ENCODE data around the gene BIN2.

The BIN2 gene

GRCh38 chr12:51234530-51234929 lies 89.4 kb downstream of the BIN2 start:
- TF ChIP-seq CTCF (conservative IDR thresholded peaks at IDR 0.05; ENCODE audit: low read depth, low read length): no peak
- Histone ChIP-seq H4K20me1 (ENCODE audit: insufficient read depth) (no peaks in the 10 kb centered on the region), H3K27ac (no peak overlapping the region)

GRCh38 chr12:51232642-51233041 lies 91.3 kb downstream of the BIN2 start:
- Histone ChIP-seq H3K27ac (no peak overlapping the region), H3K27me3 (ENCODE audit: insufficient read depth, low read depth) (no peaks in the 10 kb centered on the region), H3K36me3 (ENCODE audit: insufficient read depth) (no peaks in the 10 kb centered on the region), H3K4me3 (IDR thresholded peaks at IDR 0.05; ENCODE audit: insufficient read depth, low read depth, low read length) (no peak overlapping the region), H3K4me1 (ENCODE audit: low read depth, poor library complexity, severe bottlenecking) (no peaks in the 10 kb centered on the region), H4K20me1 (ENCODE audit: insufficient read depth) (no peaks in the 10 kb centered on the region), H3K4me2 (no peak overlapping the region), H2AFZ (ENCODE audit: low read depth) (no peak overlapping the region), H3K79me2 (ENCODE audit: insufficient read depth, low read depth) (no peaks in the 10 kb centered on the region), H3K9ac (no peak overlapping the region)
- TF ChIP-seq CTCF (conservative IDR thresholded peaks at IDR 0.05; ENCODE audit: low read depth, low read length): no peak

More at GRCh38 chr12:51234530-51234929, 89.4 kb downstream of the BIN2 start:
- Histone ChIP-seq H3K4me3 (IDR thresholded peaks at IDR 0.05; ENCODE audit: insufficient read depth, low read depth, low read length) (no peak overlapping the region), H3K4me2 (no peak overlapping the region), H3K27me3 (ENCODE audit: insufficient read depth, low read depth) (no peaks in the 10 kb centered on the region), H3K9ac (no peak overlapping the region), H2AFZ (ENCODE audit: low read depth) (no peak overlapping the region), H3K36me3 (ENCODE audit: insufficient read depth) (no peaks in the 10 kb centered on the region), H3K4me1 (ENCODE audit: low read depth, poor library complexity, severe bottlenecking) (peaks cover 5% of the 10 kb centered on the region), H3K79me2 (ENCODE audit: insufficient read depth, low read depth) (peaks cover 5% of the 10 kb centered on the region)
